ENCODE data around the gene TIMM44.

GRCh38 chr19:7905268-7905667 is 38.2 kb downstream of the TIMM44 start:
- TF ChIP-seq, protein P1, sequence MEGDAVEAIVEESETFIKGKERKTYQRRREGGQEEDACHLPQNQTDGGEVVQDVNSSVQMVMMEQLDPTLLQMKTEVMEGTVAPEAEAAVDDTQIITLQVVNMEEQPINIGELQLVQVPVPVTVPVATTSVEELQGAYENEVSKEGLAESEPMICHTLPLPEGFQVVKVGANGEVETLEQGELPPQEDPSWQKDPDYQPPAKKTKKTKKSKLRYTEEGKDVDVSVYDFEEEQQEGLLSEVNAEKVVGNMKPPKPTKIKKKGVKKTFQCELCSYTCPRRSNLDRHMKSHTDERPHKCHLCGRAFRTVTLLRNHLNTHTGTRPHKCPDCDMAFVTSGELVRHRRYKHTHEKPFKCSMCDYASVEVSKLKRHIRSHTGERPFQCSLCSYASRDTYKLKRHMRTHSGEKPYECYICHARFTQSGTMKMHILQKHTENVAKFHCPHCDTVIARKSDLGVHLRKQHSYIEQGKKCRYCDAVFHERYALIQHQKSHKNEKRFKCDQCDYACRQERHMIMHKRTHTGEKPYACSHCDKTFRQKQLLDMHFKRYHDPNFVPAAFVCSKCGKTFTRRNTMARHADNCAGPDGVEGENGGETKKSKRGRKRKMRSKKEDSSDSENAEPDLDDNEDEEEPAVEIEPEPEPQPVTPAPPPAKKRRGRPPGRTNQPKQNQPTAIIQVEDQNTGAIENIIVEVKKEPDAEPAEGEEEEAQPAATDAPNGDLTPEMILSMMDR (IDR thresholded peaks at IDR 0.05; ENCODE audit: extremely low read depth in 1 of 2, insufficient read depth in 1 of 2, low read depth in 1 of 2, low read length in 2 of 2) = no peak
- TF ChIP-seq EZH2 (IDR thresholded peaks at IDR 0.05; ENCODE audit: borderline replicate concordance, low read depth, low read length, severe bottlenecking) = no peak
